Anterior cingulate cortex (tissue), 58 donors: ENCODE data around the gene FADS3.

Source experiments
- DNase-seq, 58 donors: peaks; one replicate each; lab custom pipeline; 2025; lab: John Stamatoyannopoulos, UW

Gene FADS3

DNA sequence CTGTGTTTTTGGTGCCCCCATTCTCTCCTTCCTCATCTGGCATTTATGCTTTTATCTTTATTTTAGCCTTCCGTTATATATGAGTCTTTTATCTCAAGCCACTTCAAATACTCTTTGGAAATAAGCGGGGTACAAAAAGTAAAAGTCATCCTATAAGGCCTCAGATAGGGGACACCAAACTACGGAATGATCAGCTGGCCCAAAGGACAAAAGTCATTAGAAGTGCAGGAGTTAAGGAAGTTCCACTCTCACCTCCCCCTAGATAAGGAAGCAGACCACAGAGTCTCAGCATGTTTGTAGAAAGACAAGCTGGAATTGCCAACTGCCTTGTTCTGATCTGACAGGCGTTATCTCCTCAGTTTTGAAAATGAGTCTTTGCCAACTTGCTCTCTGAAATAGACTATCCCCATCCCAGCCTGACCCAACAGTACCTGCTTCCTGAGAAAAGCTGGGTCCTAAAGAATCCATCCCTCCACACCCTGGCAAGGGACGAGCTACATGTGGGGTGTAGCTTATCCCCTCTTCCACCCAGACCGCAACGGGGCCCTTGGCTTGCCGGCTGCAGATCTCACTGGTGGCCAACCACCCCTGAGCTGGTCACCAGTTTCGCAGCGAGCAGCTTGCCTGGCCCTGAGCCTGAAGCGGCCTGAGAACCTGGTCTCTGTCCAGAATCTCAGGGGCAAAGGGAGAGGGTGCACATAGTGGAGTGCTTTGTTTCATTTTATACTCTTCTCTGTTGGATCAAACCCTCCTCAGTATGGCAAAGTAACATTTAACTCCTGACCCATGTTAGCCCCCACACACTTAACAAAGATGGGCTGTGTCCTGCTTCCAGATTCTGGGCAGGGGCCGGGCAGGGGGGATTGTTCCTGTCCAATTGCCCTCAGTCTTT, 49.5 kb downstream of the FADS3 start:
- DNase-seq = peak in 38 of 58 donors; percentile 11 to 76 (median 46)

- DNase-seq = no peak
Observed at GRCh38 chr11:61840371-61840770, 51.0 kb downstream of the FADS3 start.

GRCh38 chr11:61839742-61840141, 51.6 kb downstream of the FADS3 start:
- no peak for DNase-seq

GRCh38 chr11:61838921-61839320, 52.4 kb downstream of the FADS3 start:
- no peak for DNase-seq

GRCh38 chr11:61838501-61838900, 52.8 kb downstream of the FADS3 start:
- no peak for DNase-seq

DNA sequence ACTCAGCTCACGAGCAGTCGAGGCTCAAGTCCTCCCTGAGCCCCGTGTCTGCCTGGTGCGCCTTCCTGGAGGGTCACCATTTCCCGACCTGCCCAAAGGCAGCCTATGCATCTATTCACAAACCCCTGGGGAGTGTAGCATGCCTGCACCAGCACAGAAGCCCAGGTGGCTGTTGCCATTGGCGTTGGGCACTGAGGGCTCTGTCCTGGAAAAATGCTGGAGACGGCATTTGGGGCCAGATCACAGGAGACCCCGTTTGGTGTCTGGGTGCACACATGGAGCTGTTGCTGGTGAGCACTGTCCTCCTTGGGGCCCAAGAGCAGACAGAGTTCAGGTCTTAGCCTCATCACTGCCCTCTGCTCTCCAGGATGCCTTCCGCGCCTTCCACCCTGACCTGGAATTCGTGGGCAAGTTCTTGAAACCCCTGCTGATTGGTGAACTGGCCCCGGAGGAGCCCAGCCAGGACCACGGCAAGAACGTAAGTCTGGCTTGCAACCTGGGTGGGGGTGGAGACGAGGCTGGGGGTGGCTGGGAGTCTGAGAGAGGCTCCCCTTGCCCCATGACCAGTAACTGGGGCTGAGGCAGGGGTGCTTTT, 53.8 kb downstream of the FADS3 start:
- DNase-seq = no peak

- no peak for DNase-seq
Observed at GRCh38 chr11:61836193-61836592, 55.2 kb downstream of the FADS3 start.

GRCh38 chr11:61834278-61835048, 56.9 kb downstream of the FADS3 start:
- DNase-seq = peak in 32 of 58 donors; percentile 19 to 67 (median 40)

DNA sequence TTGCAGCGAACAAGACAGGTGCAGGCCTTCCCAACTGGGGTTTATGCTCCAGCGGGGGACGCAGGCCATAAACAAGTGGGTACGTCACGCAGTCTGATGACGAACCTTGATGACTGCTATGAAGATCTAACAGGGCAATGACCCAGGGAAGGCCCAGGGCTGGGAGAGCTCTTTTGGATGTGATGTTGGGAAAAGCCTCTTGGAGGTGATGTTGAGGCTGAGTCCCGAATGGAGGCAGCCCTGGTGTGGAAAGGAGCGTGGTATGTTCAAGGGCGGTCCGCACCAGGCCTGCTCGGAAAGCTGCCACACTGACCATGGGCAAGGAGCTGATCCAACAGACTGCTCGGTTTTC, 57.4 kb downstream of the FADS3 start:
- DNase-seq = no peak

GRCh38 chr11:61833471-61833870, 57.9 kb downstream of the FADS3 start:
- DNase-seq = peak in 3 of 58 donors; percentile 10 to 25 (median 20)

DNA sequence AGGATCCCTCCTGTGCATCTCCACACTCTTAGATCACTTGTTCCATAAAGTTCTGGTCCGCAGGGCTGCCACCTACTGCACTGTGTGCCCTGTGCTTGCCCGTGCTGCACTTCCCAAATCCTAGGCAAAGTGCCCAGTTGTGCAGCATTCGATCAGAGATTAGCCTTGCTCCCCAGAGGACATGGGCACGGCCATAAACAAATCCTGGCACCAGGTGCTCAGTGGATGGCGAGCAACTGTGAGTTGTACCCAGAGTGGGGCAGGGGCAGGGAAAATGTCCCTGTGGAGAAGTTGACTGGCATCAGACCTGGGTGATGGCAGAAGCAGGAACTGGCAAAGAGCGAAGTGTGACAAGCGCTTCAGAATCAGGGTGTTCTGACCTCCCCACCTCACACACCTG, 58.6 kb downstream of the FADS3 start:
- DNase-seq = no peak

DNA sequence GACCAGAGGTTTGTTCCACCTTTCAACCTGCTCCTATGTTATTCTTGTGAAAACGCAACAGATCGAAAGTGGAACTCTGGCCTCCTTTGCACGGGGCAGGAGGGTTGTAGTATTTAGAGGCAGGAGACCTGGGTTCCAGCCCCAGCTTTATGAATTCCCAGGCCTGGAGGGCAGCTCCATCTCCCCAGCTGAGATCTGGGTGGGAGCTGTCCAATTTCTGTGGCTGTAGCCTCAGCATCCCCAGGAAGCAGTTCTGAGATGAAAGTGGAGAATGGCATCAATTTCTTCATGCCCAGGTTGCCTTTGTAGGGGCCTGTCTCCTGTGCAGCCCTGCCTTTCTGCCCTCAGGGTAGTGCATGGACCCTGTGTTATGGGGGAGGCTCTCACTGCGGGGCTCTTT, 59.1 kb downstream of the FADS3 start:
- no peak for DNase-seq

DNA sequence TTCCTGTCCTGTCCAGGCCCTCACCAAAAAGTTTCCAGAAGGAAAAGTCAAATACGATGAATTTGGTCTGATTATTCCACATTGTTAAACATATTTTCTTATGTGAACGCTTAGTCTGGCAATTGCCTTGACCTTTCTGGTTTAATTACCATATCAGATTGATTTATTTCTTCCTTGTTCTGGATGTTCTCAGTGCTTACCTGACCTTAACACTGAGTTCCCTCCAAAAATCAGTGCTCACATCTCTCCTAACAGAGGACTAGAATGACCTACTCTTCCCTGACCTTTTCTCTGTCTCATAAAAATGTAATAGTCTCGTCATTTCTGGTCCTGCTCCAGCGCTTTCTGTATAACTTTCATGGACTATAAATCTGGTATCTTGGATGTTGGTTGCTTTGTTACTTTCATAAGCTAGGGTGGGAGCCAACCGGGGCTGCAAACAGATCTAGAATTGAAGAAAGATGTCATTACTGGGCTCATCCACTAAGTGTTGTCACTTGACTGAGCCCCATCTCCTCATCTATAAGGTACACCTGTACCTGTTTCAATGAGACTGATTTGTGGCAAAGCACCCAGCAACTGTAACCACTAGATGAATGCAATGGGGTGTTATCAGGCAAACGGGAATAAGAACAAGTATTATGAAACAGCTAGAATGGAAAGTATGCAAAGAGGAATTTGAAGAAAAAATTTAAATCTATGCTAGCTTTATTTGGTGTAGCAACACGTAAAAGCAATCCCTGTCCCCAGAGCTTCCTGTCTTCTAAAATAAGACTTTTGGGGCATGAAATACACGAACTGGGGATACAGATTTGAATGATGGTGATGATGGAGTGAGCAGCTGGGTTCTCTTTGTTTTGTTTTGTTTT, 60.9 kb downstream of the FADS3 start:
- no peak for DNase-seq

GRCh38 chr11:61829806-61830205, 61.5 kb downstream of the FADS3 start:
- no peak for DNase-seq

GRCh38 chr11:61828629-61829407, 62.5 kb downstream of the FADS3 start:
- peak in 37 of 58 donors; percentile 20 to 67 (median 41) for DNase-seq

DNA sequence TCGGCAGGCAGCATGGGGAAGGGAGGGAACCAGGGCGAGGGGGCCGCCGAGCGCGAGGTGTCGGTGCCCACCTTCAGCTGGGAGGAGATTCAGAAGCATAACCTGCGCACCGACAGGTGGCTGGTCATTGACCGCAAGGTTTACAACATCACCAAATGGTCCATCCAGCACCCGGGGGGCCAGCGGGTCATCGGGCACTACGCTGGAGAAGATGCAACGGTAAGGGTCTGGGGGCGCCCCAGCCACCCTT, 63.0 kb downstream of the FADS3 start:
- no peak for DNase-seq

DNA sequence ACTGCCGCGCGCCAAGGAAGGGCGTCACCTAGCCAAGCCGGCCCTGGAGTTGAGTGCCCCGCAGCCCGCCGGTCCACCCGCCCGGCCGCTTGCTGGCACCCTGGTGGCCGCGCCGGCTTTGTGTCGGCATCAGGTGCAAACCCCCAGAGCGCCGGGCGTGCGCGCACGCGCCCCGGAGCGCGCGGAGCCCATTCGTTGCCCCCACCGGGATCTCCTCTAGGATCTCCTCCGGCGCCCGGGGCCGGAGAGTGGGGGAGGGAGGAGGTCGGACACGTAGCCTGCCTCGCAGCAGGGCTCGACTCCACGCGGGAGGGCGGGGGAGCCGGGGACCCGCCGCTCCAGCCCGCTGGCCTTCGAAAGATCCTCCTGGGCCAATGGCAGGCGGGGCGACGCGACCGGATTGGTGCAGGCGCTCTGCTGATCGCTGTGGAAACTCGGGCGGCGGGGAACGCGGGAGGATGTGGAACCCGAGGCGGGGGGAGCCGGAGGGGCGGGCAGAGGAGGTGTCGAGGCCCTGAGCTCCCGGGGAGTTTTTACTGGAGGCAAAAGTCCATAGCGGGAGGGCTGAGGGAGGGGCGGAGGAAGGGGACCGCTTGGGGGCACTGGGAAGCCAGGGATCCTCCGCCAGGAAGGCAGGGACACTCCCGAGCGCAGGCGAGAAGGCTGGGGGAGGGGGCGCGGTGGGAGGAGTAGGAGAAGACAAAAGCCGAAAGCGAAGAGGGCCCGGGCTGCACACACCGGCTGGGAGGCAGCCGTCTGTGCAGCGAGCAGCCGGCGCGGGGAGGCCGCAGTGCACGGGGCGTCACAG, 63.6 kb downstream of the FADS3 start, which contains the start of gene FADS2:
Gene FADS2 (plus strand): TSS at position 730 of the 808 bp plus-strand sequence. CDS start 91 bp downstream, outside the sequence.
- peak; percentile 55 to 98 (median 94) for DNase-seq

DNA sequence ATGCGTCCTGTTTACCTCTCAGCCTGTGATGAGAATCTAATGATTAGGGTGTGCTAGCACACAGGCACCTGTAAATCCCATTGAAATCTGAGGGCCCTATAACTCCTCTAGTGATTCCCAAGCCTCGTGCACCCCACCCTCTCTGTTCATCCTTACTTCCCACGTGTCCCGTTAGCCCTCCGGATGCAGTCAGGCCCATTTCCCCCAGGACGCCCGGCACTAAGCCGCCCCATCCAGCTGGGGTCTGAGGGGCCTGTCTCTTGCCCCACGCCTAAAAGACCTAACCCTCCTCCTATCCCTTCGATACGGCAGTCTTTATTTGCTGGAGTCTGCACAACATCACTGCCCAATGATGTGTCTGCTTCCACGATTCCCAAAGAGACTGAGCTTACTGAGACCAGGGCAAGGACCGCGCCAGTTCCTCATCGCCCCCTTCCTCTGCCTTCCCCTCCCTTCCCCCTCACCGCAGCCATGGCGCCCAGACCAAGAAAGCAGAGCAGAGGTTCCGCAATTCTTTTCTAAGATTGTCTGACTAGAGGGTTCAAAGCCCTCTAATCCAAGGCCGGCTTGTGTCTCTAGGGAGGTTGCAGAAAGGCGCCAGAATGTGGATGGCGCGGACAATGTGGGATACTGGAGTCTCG, 64.3 kb downstream of the FADS3 start:
- peak in 15 of 58 donors; percentile 48 to 79 (median 67) for DNase-seq
